Right lobe of liver (tissue), 6 donors: Measurements from ENCODE around the gene SPATA3. TPM values are rescaled to one million over a fixed set of nuclear protein-coding genes. Genes with fewer than 3 reads are reported as not detected.
A peak's percentile ranks its signal among the peaks of the same experiment; 100 is the strongest.

Experiments used
- ATAC-seq, 4 donors: fragments of 200-7000 bp; cut with Tn5 transposase; one replicate each; pipeline ENCODE4 v1.9.1; 2020; ENCODE audit warnings: mild to moderate bottlenecking in 4 of 4, moderate library complexity in 4 of 4
- DNase-seq, 3 donors: peaks; one replicate each; pipeline ENCODE4 v3.0.0-alpha.2; 2020
- H3K27ac ChIP-seq, 3 donors: fragments of 200-600 bp; one replicate each; pipeline ENCODE4 v1.8.0; 2022
- H3K27me3 ChIP-seq, 2 donors: fragments of 200-600 bp; one replicate each; pipeline ENCODE4 v1.8.0; 2022
- H3K36me3 ChIP-seq, 4 donors: fragments of 200-600 bp; sonication (generic) in 1 of 4; one replicate each; pipeline versions ENCODE4 v1.5.1 to v1.8.0; 2017 to 2022; ENCODE audit warnings: control low read depth in 1 of 4
- H3K4me1 ChIP-seq, 4 donors: fragments of 200-600 bp; sonication (generic) in 1 of 4; one replicate each; pipeline versions ENCODE4 v1.5.1 to v1.8.0; 2017 to 2022; ENCODE audit warnings: control low read depth in 1 of 4
- H3K4me3 ChIP-seq, 3 donors: fragments of 200-600 bp; one replicate each; pipeline ENCODE4 v1.8.0; 2022
- H3K9me3 ChIP-seq, 4 donors: fragments of 200-600 bp; sonication (generic) in 1 of 4; one replicate each; pipeline versions ENCODE4 v1.5.1 to v1.8.0; 2017 to 2022; ENCODE audit warnings: control low read depth in 1 of 4
- POLR2A ChIP-seq: fragments of 450-650 bp; IDR thresholded peaks from one replicate; pipeline ENCODE4 v1.6.1; 2017; ENCODE audit warnings: antibody characterized with exemption, mild to moderate bottlenecking
- WGBS: methylation state at CpG from one replicate; pipeline ENCODE4 v1.1.6; 2018; ENCODE audit warnings: low coverage, low lambda C conversion rate; ENCODE audit not compliant: insufficient coverage; ENCODE audit errors: missing lambda C conversion rate; 5-methylcytosine and 5-hydroxymethylcytosine counted together
- intact Hi-C, 2 donors: fragments of 100-400 bp; cut with DNase I; formaldehyde crosslinking; loops; one replicate each; pipeline versions ENCODE4 v1.11.2 to v1.14.1; 2022
- total RNA-seq, 6 experiments: library from RNA; depleted of rRNA in 2 of 6; stranded (reverse); fragments of >200 nt in 2 of 6; fragmentation: NEBNext Ultra II Directional in 3 of 6; extraction: Animal tissue kit (Norgen Biotek cat#: 25700) in 3 of 6; gene quantifications; one replicate each; pipeline versions ENCODE4 v1.1.0 to v1.2.4, GENCODE V29; 2016 to 2023
- TF ChIP-seq, protein P1 (sequence below), 4 donors: fragments of 200-600 bp in 3 of 4; fragments of 450-650 bp in 1 of 4; IDR thresholded peaks; one replicate each; pipeline versions ENCODE4 v1.5.1 to v1.8.0; 2016 to 2022; ENCODE audit warnings: antibody characterized with exemption in 4 of 4, mild to moderate bottlenecking in 2 of 4
- donor health status: DM: no; HTN: yes; CAD: no.
- donor health status: DM: no; HTN: no; CAD: no.
- donor health status: DM: no; HTN: no; CAD: no.
- donor health status: DM: no; HTN: yes; CAD: no.
- donor health status: DM: no; HTN: yes; CAD: no.

Gene SPATA3
- total RNA-seq, 6 experiments from 2014 or later, result not detected

DNA sequence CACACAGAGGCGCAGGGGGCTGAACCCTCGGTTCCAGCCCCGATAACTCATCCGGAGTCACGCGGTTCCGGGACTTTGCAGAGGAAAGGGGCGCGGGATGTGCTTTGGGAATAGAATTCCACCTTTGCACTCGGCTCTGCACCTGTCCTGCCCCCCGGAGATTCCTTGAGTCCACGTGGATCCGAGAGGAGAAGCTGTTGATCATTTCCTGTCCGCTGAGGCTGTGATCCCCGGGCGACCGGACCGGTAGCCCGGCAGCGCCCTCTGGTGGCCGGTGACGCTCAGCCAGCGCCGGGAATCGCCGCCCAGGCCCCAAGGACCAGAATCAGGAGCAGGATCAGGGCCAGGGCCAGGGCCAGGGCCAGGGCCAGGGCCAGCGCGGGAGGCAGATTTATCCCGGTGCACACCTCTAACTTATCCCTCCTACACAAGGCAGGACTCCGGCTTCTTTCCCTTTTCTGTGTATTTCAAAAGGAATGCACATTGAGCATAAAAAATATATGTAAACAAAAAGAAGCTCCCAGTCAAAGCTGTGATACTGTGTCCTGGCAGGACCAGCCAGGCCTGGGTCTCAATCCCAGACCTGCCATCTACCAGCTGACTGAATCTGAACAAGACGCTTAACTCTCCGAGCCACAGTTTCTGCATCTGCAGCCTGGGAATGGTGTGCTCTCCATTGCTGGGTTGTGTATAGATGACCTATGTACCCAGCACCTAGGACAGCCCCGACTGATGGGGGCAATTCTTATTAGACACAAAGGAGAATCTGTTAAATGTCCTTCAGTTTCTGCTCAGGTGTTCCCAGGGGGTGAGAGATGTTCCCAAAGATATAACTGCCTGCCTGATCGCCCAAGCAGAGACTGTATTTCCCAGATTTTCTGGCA is 8.5 kb upstream of the SPATA3 start:
- H3K36me3 ChIP-seq, result no peaks in the 10 kb centered on the region
- TF ChIP-seq POLR2A, result no peak
- TF ChIP-seq, protein P1, sequence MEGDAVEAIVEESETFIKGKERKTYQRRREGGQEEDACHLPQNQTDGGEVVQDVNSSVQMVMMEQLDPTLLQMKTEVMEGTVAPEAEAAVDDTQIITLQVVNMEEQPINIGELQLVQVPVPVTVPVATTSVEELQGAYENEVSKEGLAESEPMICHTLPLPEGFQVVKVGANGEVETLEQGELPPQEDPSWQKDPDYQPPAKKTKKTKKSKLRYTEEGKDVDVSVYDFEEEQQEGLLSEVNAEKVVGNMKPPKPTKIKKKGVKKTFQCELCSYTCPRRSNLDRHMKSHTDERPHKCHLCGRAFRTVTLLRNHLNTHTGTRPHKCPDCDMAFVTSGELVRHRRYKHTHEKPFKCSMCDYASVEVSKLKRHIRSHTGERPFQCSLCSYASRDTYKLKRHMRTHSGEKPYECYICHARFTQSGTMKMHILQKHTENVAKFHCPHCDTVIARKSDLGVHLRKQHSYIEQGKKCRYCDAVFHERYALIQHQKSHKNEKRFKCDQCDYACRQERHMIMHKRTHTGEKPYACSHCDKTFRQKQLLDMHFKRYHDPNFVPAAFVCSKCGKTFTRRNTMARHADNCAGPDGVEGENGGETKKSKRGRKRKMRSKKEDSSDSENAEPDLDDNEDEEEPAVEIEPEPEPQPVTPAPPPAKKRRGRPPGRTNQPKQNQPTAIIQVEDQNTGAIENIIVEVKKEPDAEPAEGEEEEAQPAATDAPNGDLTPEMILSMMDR (IDR thresholded peaks at IDR 0.05), result peak; percentile 82 to 99 (median 96)
- H3K27ac ChIP-seq, result no peak overlapping the region
- H3K9me3 ChIP-seq, result no peaks in the 10 kb centered on the region
- peaks cover 0 to 6% of the 10 kb centered on the region in 2 donors for H3K27me3 ChIP-seq
- H3K4me3 ChIP-seq, result peak overlapping the region in 2 of 3 donors; percentile 37 to 40
- intact Hi-C loops, result loop anchor here in 1 of 2 donors (5.0 to 10.0 kb wide), 2 partner anchors 85 to 163 kb away; no protein-coding TSS in a partner anchor
- H3K4me1 ChIP-seq, result peaks cover 0 to 4% (median 0%) of the 10 kb centered on the region in 4 donors
- 5% methylated on average over 13 of the region's 34 CpGs for WGBS
- ATAC-seq, result peak; percentile 95 to 99 (median 97)
- DNase-seq, result peak; percentile 84 to 88 (median 85)

DNA sequence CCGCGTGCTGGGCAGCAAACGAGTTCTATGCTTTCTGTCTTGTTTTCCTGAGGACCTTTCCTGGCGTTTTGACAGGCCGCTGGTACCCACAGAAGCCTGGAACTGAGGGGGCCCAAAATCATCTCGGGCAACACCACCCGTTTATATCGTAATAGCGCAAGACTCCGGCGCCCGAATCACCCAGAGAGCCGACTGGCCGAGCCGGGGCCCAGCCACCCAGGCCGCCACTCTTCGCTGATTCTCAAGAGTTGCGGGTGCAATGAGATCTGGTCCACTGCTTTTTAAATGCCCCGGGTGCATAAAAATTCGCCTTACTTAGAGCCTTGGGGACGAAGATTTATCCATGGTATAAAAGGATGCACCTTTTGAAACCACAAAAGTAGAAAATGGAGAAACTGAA is 6.2 kb upstream of the SPATA3 start:
- H3K27me3 ChIP-seq, result peaks cover 0 to 6% of the 10 kb centered on the region in 2 donors
- intact Hi-C loops, result loop anchor here in 1 of 2 donors (5.0 to 10.0 kb wide), 2 partner anchors 87 to 165 kb away; no protein-coding TSS in a partner anchor
- ATAC-seq, result no peak

DNA sequence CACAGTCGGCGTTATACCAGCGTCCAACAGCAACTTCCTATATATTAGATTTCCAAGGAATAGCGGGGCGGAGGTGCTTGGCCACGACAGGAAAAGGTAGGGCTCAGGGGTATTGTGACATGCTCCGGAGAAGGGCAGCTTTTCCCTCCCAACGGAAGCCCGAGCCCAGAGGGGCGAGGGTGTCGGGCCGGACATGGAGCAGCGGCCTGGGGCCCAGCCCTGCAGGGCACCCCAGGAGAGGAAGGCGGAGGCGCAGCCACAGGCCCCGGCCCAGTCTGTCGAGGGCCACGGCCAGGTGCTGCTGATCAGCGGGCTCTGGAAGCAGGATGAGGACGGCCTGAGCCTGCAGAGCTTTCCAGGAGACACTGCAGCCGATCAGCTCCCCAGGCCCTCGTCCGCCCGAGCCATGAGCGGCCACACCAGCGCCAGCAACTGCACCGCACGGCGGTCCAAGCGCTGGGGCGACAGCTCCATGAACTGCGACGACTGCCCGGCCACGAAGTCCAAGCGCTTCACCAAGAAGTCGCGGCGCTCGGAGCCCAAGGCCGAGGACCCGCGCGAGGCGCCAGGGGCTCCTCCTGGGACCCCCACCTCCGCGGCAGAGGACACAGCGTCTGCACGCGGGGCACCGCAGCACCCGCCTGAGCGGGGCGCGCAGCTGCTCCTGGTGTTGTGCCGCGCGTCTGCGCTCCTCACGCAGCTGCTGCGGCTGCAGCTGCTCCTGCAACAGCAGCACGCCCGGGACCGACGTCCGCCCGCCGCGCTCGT is 5.6 kb upstream of the SPATA3 start:
- no peak for TF ChIP-seq POLR2A
- TF ChIP-seq, protein P1 (IDR thresholded peaks at IDR 0.05), result no peak
- peaks cover 0 to 4% (median 0%) of the 10 kb centered on the region in 4 donors for H3K4me1 ChIP-seq
- H3K4me3 ChIP-seq, result no peak overlapping the region
- ATAC-seq, result no peak
- no peaks in the 10 kb centered on the region for H3K9me3 ChIP-seq
- H3K27me3 ChIP-seq, result peaks cover 0 to 6% of the 10 kb centered on the region in 2 donors
- 84% methylated on average over 7 of the region's 70 CpGs for WGBS
- no peak for DNase-seq
- H3K27ac ChIP-seq, result no peak overlapping the region
- intact Hi-C loops, result no loop called here
- H3K36me3 ChIP-seq, result no peaks in the 10 kb centered on the region

More for the DNA sequence above, 6.2 kb upstream of the SPATA3 start:
- Histone ChIP-seq H3K36me3 (no peaks in the 10 kb centered on the region), H3K27ac (no peak overlapping the region), H3K4me3 (no peak overlapping the region), H3K4me1 (peaks cover 0 to 4% (median 0%) of the 10 kb centered on the region in 4 donors), H3K9me3 (no peaks in the 10 kb centered on the region)
- WGBS, result 88% methylated on average over 20 of the region's 21 CpGs
- TF ChIP-seq, protein P1 (IDR thresholded peaks at IDR 0.05), result no peak
- no peak for TF ChIP-seq POLR2A
- DNase-seq, result no peak

DNA sequence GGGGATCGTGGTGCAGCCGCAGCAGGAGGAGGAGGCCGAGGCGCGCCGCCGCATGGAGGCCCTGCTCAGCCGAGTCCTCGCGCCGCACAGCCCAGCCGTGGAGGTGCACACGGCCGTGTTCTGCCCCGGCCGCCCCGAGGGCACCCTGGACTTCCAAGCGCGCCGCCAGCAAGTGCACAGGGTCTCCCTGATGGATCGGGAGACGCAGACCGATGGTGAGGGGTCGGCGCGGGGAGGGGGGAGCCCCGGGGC is 5.1 kb upstream of the SPATA3 start:
- WGBS, result 60% methylated on average over 1 of the region's 27 CpGs
- H3K4me1 ChIP-seq, result peaks cover 0 to 4% (median 0%) of the 10 kb centered on the region in 4 donors
- intact Hi-C loops, result no loop called here

More for the DNA sequence above, 5.1 kb upstream of the SPATA3 start:
- ATAC-seq (no peak), DNase-seq (no peak)
- no peaks in the 10 kb centered on the region for H3K36me3 ChIP-seq
- no peak for TF ChIP-seq POLR2A
- TF ChIP-seq, protein P1 (IDR thresholded peaks at IDR 0.05), result no peak
- no peak overlapping the region for H3K4me3 ChIP-seq
- no peak overlapping the region for H3K27ac ChIP-seq
- H3K9me3 ChIP-seq, result no peaks in the 10 kb centered on the region
- H3K27me3 ChIP-seq, result peaks cover 0 to 6% of the 10 kb centered on the region in 2 donors
